GM20000 (cell line): Measurements from ENCODE around the gene RFX3.

Experiments used
- DNase-seq: peaks from one replicate; pipeline ENCODE4 v3.0.0; 2012; ENCODE audit warnings: low spot score
- TF ChIP-seq, protein P1 (sequence below): IDR thresholded peaks from 2 replicates; pipeline ENCODE4 v1.5.1; 2012; ENCODE audit warnings: mild to moderate bottlenecking, control low read depth; ENCODE audit errors: extremely low read depth, missing control alignments

The RFX3 gene

DNA sequence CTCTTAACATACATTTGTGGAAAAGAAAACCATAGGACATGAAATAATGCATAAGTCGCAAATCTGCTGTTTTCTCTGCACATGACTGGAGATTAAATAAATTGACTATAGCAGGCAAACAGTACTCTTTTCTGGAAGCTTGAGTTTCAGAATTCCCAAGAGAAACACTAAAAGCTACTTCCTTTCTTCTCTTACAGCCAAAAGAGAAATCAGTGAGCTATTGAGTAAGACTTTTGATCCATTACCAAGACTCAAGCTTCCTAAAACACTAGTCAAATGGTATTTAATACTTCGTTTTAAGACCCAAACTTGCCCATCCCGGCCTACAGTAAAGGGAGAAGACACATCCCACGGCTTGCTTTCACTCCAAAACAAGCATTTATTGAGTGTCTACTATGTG, 346.1 kb downstream of the RFX3 start:
- no peak for DNase-seq
- TF ChIP-seq, protein P1, sequence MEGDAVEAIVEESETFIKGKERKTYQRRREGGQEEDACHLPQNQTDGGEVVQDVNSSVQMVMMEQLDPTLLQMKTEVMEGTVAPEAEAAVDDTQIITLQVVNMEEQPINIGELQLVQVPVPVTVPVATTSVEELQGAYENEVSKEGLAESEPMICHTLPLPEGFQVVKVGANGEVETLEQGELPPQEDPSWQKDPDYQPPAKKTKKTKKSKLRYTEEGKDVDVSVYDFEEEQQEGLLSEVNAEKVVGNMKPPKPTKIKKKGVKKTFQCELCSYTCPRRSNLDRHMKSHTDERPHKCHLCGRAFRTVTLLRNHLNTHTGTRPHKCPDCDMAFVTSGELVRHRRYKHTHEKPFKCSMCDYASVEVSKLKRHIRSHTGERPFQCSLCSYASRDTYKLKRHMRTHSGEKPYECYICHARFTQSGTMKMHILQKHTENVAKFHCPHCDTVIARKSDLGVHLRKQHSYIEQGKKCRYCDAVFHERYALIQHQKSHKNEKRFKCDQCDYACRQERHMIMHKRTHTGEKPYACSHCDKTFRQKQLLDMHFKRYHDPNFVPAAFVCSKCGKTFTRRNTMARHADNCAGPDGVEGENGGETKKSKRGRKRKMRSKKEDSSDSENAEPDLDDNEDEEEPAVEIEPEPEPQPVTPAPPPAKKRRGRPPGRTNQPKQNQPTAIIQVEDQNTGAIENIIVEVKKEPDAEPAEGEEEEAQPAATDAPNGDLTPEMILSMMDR = no peak

- no peak for DNase-seq
- TF ChIP-seq, protein P1 = no peak
These were observed 347.9 kb downstream of the RFX3 start for GRCh38 chr9:3177936-3178335.

DNA sequence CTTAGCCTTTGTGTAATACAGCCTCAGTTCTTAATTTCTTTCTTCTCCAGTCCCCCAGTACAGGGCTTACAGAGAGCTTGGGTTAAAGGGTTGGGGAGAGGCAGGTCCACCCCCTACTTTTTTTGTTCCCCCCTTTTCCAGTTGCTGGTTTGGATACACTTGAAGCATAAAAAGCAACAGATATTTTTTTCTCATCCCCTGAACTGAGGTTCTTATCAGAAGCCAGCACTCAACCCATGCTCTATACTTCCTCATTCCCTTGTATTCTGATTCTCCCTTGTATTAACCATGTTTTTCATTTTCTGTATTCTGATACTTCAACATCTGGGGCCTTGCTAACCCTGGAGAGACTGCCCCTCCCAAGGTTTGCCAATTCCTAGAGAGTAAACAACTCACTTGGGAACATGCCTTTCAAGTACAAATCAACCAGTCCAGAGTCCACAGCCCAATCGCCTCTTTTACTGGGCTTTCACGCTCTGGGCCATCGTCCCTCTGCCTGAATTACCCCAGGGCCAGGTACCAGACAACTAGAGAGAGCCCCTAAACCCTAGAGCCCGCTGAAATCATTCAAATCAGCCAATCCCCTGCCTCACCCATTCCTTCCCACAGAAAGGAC, 348.5 kb downstream of the RFX3 start:
- DNase-seq = no peak
- TF ChIP-seq, protein P1 = no peak

DNA sequence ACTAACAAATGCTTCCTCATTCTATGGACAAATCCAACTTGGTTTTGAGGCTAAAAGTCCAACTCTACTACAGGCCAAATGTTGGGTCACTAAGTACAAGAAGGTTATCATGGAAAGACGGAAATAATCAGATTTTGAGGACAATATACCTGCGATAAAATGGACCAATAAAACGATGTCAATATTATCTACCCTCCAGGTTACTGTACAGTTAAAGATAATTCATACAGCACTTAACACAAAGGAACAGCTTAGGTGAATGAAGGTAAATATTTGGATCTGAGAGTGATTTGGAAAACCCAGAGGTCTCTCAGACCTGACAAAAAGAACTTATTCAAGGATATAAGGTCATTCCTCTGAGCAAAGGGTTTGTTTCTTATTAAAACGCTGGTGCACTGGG, 352.4 kb downstream of the RFX3 start:
- TF ChIP-seq, protein P1 = no peak
- no peak for DNase-seq

DNA sequence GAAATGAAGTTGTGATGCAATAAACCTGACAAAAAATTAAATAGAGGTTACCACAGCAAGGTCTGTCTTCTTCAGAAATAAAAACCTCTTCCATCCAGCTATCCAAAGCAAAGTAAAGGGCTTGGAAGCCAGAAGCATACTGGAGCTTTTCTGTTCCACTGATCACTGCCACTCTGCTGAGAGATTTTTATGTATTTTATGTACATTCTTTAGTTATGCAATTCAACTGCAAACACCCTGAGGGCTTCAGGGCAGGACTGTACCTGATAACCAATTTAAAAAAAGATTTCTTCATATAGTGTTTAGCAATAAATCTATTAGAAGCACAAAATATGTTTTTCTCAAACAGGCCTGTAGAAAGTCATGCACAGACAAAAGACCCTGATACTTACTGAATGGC, 355.0 kb downstream of the RFX3 start:
- no peak for DNase-seq
- TF ChIP-seq, protein P1 = no peak
